GM19043 (cell line): Measurements from ENCODE around the gene RNF220.
"Not testable (repeated sequence)": the region's sequence is repeated elsewhere in the genome, so short reads cannot be mapped to it uniquely, and the experiment has no call there.

ENCODE experiments used
- ATAC-seq: cut with Tn5 transposase; IDR thresholded peaks from one replicate; pipeline ENCODE4 v1.9.1; 2021; ENCODE audit warnings: low read depth; ENCODE audit not compliant: unreplicated experiment

Gene RNF220

GRCh38 chr1:44544960-44545359, 139.9 kb downstream of the RNF220 start:
- no peak for ATAC-seq

GRCh38 chr1:44545961-44546360, 140.9 kb downstream of the RNF220 start:
- no peak for ATAC-seq

- no peak for ATAC-seq
These were observed 141.5 kb downstream of the RNF220 start for GRCh38 chr1:44546403-44547053.

- ATAC-seq: no peak
These were observed 142.3 kb downstream of the RNF220 start for GRCh38 chr1:44547361-44547760.

GRCh38 chr1:44547837-44548236, 142.8 kb downstream of the RNF220 start:
- no peak for ATAC-seq

- no peak for ATAC-seq
These were observed 144.5 kb downstream of the RNF220 start for GRCh38 chr1:44549510-44549909.

- ATAC-seq: no peak
These were observed 148.2 kb downstream of the RNF220 start for GRCh38 chr1:44553127-44553758.

- no peak for ATAC-seq
These were observed 148.7 kb downstream of the RNF220 start for GRCh38 chr1:44553771-44554170.

- ATAC-seq: no peak
These were observed 149.7 kb downstream of the RNF220 start for GRCh38 chr1:44554706-44555105.

GRCh38 chr1:44557778-44558177, 152.7 kb downstream of the RNF220 start:
- no peak for ATAC-seq

GRCh38 chr1:44558883-44559282, 153.8 kb downstream of the RNF220 start:
- ATAC-seq: no peak

- ATAC-seq: no peak
These were observed 154.3 kb downstream of the RNF220 start for GRCh38 chr1:44559330-44559729.

GRCh38 chr1:44559913-44560312, 154.9 kb downstream of the RNF220 start:
- no peak for ATAC-seq

GRCh38 chr1:44560696-44561095, 155.6 kb downstream of the RNF220 start:
- not testable (repeated sequence) for ATAC-seq

- ATAC-seq: no peak
These were observed 160.2 kb downstream of the RNF220 start for GRCh38 chr1:44565259-44565750.

GRCh38 chr1:44565833-44566232, 160.8 kb downstream of the RNF220 start:
- ATAC-seq: no peak

- ATAC-seq: no peak
These were observed 161.4 kb downstream of the RNF220 start for GRCh38 chr1:44566281-44567046.

GRCh38 chr1:44568128-44568900, 163.3 kb downstream of the RNF220 start:
- no peak for ATAC-seq

- no peak for ATAC-seq
These were observed 164.4 kb downstream of the RNF220 start for GRCh38 chr1:44569491-44569890.

GRCh38 chr1:44571712-44572571, 166.9 kb downstream of the RNF220 start:
- ATAC-seq: no peak
